Measurements from ENCODE around the gene GRID1.
"Not testable (repeated sequence)": the region's sequence is repeated elsewhere in the genome, so short reads cannot be mapped to it uniquely, and the experiment has no call there.

The GRID1 gene

DNA sequence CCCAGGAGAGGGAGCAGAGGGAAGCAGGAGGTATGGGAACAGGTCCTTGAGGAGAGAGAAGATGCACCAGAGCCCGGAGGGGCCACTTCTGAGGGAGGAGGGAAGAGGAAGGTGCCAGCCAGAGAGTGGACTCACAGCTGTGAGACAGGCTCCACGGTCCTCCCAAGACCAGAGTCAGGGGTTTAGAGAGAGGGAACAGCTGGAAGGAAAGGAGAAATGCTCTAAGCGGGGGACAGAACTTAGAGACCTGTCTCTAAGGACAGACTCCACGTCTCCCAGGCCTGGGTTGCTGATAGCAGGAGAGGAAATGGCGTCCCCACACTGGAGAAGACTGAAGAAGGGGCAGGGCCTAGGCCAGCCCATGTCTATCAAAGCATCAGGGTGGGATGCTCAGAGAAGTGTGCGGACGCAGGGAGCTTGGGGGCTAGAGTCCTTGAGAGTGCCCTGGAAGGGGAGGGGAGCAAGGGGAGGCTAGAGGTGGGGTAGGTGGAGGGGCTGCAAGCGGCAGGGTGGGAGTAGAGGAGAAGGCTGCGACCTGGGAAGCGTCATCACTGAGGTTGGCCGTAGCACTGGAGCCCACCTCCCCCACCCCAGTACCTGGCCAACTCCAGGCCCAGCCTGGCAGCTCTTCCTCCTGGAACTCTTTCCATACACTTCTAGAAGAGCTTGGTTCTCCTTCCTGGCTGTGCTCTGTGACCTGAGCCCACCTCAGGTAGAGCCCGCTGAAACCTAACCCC is 25.6 kb upstream of the GRID1 start:
- DNase-seq: no peak

DNA sequence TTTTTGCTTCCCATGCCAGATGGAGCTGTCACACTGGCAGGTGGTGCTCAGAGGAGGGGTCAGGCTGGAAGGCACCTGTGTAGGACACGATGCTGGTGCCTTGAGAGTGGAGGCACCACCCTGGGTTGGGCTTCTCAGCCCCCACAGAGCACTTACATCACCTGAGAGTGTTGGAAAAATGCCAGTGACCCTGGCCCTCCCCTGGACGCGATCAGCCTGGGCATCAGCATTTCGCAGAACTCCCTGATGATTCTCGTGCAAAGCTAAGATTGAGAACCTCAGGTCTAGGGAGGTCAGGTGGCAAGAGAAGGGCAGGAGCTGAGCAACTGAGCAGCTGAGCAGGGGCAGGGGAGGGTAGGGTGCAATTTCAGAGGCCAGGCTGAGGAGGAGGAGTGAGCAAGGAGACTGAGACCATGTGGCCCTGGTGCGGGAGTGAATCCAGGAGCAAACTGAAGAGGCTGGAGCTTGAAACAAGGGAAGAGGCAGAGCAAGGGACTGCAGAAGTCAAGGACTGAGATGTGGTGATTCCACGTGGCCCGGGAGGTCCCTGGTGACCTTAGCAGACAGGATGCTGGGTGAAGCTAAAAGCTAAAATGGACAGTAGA is 24.7 kb upstream of the GRID1 start:
- no peak for DNase-seq

DNA sequence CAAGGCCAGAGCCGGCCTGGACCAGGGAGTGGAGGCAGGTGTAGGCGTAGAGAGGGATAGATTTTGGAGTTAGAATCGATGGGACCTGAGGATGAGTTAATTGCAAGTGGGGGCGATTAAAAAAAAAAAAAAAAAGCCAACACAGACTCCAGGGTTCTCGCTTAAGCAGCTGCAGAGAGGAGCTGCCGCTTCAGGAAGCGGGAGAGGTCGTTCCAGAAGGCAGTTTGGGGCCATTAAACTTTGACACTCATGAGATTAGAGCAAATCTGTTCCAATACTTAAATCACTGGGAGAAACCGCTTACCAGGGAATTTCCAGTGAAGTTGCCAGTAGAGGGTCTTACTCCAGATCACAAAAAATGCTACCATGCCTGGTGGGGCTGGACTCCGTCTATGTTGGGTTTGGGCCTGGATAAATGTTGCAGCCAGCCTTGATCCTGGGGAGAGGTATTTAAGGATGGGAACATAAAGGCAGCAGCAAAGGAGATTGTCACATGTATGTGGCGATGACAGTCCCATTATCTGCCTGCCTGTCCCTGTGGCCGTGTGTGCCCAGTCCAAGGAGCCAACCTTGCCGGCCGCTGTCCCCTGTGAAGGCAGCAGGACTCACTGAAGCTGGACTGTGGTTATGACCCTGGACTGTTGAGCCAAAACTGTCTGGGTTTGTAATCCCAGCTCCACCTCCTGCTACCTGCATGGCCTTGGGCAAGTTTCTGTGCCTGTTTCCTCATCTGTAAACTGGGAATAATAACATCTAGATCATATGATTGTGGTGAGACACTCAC is 23.9 kb upstream of the GRID1 start:
- DNase-seq: no peak

DNA sequence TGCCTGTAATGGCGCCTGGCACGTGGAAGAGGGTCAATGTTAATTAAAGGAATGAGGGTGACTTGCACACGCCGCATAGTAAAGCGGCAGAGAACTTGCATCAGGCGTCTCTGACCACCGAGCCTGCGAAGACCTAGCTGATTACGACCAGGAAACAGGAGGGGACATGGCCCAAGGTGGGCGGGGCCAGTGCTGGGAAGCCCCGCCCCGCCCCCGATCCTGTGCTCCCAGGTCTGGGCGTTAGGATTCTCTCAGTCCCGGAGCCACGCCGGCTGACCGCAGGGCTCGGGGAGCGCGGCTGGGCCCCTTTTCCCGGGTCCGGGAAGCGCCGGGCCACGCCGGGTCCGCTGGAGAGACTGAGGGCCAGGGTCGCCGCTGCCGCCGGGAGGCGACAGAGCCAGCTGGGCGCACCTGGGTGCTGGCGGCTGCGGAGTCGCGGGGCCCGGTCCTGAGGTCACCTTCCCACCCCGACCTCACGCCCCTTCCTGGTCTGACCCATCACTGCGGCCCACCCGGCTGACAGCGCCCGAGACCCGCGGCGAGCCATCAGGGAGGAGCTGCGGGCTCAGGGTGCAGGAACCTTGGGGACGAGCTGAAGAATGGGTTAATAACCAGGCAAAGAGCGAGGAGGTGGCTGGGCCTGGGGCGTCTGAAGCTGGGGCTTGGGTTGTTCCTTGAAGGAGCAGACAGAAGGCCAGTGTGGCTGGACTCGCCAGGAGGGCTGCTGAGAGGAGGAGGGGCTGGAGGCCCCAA is 23.0 kb upstream of the GRID1 start:
- no peak for DNase-seq

DNA sequence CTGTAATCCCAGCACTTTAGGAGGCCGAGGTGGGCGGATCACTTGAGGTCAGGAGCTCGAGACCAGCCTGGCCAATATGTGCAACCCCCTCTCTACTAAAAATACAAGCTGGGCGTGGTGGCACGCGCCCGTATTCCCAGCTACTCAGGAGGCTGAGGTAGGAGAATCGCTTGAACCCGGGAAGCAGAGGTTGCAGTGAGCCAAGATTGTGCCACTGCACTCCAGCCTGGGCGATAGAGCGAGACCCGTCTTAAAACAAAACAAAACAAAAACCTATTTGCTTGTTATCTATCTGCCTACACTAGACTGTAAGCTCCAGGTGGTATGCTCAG is 22.5 kb upstream of the GRID1 start:
- DNase-seq: not testable (repeated sequence)

DNA sequence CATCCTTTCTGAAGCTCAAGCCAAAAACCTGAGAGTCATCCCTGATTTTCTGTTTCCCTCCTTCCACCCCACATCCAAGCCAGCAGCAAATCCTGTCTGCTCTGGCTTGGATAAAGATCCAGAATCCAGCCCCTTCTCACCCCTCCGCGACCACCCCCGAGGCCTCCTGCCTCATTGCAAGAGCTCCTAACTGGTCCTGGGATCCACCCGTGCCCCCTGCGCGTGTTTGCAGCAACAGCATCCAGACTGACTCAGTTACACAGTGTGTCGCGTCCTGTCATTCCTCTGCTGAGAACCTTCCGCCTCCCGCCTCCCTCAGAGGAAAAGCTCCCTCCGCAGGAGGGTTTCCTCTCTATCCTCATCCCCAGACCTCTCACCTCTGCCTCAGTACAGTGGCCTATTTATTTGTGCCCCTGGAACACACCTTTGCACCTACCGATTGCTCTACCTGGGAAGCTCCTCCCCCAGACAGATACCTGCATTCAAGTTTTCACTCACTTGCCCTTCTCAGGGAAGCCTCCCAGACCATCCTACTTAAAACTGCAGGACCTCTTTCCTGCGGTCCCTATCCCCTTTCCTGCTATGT is 21.6 kb upstream of the GRID1 start:
- no peak for DNase-seq

DNA sequence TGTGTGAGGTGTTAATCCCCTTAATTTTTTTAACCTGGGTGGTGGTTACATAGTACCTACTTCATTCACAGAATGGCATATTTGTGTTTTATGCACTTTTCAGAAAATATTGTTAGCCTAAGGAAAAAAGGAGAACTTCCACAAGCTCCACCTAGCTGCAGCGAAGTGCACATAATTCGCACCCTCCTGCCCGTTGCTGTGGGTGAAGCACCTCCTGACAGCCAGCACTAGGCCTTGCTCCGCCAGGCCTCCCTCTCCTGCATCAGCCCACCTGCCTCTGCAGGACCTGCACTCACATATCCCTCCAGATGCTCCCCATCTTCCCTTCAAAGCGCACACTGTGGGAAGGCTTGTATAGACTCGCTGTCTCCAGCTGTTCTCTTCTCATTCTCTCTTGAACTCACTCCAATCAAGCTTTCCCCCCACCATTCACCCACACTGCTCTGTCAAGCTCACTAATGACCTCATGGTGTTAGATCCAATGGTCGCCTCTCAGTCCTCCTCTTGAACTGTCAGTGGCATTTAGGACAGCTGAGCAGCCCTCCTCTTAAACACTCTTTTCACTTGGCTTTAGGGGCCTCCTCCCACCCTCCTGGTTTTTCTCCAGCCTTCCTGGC is 20.7 kb upstream of the GRID1 start:
- DNase-seq: no peak

DNA sequence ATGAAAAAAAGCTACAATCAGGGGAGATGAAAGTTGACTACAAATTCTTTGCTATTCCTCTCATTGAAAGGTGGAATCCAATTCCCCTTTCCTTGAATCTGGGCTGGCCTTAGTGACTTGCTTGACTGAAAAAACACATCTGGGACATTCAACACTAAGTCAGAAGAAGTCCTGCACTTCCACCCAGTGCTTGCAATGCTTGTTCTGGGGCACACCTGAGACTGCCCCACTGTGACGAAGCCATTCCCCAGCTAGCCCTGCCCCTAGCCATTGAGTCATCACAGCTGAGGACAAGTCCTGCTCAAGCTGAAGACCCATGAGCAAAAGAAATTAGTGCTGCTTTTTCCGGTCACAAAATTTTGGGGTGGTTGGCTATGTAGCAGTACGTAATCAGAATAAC is 19.2 kb upstream of the GRID1 start:
- DNase-seq: no peak

DNA sequence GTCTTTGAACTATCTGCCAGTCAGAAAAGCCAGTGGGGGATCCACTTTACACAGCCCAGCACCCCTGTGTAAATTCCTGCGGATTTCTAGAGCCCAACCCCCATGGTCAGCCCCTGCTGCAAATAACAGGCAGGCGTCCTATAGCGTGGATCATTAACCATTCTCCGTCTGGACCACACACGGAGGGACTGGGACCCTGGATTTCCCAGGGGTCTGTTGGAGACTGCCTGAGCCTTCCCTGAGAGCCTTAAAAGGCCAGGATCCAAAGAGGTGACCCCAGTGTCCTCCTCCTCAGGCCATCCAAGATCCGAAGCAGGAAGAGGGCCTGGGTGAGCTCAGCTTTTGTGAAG is 11.2 kb upstream of the GRID1 start:
- no peak for DNase-seq

DNA sequence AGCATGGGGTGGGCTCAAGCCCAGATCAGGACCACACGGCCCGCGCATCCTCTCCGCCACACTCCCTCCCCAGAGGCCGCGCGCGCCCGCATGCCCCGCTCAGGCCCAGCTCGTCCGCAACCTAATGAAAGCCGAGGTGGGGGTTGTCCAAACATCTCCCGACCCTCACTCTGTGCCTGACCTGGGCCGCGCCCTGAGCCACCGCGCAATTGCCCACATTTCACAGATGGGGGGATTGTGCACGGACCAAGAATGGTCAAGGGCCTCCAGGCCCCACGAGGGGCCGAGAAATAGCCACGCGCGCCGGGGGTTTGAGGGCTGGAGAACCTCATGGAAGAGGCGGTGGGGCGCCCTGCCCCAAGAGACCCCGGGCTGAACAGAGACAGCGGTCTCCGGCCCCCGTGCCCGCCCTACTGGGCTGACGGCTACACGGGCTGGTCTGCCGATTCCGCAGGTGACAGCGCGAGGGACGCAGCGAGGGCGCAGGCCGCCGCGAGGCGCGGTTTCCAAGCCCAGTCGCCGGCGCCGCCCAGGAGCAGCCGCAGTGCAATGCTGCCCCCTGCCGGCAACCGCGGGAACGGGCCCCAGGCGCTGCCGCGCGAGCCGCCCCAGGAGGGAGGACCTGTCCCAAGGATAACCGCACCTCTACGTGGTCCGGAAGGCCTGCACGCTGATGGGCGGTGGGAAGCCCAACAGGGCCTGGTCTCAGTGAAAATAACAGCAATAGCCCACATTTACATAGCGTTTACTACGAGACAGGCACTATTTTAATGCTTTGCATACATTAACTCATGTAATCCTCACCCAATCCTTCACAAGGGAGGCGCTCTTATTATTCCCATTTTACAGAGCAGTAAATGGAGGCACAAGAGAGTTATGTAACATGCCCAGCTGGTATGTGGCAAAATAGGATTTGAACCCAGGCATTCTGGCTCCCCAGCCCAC is 10.5 kb upstream of the GRID1 start:
- peak; percentile 44 for DNase-seq

DNA sequence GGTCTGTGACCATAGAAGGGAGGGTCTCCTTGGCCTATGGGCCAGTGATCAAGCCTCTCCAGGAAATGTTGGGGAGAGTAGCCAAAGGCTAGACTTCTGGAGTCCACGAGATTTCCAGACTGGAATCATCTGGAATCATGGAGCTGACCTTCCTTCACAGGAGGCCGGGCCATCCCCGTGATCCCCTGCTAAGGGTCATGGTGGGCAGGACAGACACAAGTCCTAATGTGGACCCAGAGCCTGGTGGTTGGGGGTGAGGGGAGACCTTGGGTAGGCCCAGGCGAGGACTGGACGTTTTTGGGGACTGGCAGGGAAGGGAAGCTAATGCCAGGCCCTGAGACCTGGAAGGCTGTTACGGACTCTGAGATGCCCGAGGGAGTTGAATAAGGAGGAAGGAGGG is 9.8 kb upstream of the GRID1 start:
- DNase-seq: no peak

DNA sequence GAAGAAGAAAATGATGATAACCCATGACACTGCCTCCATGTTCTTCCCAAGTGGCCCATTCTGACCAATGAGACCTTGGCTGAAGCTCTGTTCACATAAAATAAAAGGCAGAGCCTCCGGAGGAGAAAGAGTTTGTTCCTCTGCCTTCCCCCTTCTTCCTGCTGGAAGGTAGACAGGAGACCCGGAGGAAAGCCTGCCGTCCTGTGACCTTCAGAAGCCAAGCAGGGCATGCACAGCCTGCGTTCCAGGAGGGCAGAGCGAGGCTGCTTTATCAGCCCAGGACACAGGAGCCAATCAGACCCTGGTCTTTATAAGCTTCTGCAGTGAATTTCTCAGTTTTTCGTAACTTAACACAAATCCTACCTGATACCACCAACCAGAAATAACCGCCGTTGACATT is 8.6 kb upstream of the GRID1 start:
- no peak for DNase-seq

DNA sequence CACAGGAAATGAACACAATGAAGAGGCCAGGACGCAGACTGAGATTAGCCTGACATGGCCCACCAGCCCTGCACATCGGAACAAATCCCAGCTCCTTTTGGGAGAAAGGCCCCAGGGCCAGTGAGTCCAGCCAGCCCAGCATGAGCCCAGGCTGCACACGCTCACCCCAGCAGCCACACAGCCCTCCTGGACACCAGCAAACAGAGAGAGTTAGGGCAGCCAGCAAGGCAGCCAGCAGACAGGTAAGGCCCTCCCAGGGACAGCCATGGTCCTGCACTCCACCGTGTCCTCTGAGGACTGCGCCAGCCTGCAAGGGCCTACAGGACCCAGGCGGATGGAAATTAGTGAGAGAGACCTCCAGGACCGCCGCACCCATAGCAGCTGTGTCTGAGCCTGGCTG is 8.1 kb upstream of the GRID1 start:
- no peak for DNase-seq

DNA sequence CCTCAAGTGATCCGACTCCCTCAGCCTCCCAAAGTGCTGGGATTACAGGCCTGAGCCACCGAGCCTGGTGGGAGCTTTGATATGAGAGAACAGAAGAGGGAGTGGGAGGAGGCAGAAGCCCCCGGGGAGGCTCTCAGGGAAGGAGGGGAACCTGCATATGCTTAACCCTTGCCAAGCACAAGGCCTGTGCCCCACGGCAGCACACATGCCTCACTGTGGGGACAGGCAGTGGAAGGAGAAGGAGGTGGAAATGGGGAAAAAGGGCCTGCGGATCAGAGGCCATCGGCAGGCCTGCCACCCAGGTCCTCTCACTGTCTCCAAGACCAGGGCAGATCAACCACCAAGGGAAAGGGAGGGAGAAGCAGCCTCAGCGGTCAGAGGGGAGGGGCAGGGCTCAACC is 7.2 kb upstream of the GRID1 start:
- DNase-seq: no peak

DNA sequence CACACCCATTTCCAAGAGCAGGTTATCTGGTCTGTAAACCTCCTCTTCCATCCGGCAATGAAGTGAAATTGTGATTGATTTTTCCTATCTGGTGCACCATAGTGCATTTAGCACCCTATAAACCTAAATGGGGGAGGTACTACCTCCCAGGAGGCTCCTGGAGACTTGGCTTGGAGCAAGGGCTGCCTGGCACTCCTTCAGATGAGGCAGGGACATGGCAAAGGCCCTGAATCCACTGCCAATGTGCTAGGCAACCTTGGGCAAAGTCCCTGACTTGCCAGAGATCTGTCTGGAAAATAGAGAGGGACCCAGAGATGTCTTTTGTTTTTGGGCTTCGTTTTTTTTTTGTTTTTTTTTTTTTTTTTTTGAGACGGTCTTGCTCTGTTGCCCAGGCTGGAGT is 6.7 kb upstream of the GRID1 start:
- DNase-seq: no peak

DNA sequence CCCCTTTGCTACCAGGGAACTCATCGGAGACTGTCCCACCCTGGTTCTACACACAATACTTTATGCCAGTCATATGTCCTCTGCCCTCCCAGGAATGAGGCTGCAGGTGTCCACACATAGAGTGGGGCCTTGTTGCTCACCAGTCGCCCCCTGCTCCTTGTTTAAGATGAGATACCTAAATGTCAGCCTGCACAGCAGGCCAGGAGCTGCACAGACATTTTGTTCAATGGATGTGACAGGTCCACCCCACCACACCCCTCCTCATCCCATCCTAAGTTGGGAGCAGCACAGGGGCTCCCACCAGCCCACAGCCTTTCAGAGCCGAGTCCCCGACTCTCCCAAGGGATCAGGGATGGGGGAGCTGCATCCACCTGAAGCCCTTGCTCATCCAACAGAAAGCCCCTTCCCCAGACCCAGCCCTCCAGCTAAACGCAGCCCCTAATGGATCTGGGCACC is 6.2 kb upstream of the GRID1 start:
- DNase-seq: no peak

DNA sequence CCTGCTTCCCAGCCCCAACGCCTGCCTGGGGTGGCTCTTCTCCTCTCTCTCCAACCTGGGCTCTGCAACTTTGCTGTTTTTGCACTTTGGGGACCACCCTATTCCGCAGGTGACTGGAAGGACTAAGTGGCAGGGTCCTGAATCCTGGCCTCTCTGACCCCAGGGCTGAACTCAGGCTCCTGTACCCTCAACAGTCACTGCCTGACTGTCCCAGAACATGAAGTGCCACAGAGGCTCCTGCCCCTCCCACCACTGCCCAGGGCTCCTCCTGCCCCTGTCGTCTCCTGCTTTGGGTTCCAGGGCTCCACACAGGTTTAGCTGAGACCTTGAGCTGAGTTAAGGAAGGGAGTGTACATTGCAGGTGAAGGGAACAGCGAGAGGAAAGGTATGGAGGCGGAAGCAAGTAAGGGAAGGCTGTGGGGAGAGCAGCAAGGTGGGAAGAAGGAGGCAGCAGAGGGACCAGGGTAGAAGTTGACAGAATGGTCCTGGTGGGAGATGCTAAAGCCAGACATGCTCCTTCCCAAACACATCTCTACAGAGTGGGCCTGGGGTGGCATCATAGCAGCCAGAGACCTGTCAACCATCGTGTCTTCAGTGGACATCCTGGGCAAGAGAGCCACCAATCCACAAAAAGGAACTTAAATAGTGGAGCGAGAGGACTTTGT is 5.7 kb upstream of the GRID1 start:
- no peak for DNase-seq

DNA sequence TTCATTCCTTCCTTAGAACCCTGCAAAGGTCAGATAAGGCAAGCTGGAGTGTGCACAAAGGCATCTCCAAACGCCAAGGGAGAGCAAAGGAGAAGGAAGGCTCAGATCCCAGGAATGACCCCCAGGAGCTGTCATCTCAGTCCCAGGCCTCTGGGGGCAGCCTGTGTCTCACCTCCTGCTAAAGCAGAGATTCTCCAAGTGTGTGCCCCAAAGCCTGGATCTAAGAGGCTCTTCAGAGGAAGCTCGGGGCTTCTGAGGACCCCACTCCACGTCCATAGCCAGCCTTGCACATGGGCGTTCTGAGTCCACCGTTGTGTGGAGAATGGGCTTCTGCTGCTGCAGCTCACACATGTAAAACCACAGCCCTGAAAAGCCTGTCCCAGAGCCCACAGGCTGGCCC is 5.1 kb upstream of the GRID1 start:
- DNase-seq: no peak

DNA sequence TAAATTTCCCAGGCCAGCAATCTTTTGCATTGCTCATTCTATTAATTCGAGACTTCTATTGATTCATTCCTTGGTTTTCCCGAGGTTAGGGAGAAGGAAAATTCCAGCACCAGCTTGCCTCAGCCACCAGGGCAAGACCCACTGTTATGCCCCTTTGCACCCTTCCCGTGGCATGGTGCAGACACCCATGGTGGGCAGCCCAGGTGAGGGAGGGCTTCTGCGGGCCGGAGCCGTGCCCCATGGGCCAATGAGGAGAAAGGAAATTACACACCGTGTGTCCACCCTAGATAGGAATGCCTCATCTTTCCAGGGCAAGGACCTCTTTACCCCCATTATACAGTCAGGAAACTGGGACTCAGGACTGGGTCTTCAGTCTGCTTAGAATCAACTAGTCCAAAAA is 4.5 kb upstream of the GRID1 start:
- DNase-seq: no peak

DNA sequence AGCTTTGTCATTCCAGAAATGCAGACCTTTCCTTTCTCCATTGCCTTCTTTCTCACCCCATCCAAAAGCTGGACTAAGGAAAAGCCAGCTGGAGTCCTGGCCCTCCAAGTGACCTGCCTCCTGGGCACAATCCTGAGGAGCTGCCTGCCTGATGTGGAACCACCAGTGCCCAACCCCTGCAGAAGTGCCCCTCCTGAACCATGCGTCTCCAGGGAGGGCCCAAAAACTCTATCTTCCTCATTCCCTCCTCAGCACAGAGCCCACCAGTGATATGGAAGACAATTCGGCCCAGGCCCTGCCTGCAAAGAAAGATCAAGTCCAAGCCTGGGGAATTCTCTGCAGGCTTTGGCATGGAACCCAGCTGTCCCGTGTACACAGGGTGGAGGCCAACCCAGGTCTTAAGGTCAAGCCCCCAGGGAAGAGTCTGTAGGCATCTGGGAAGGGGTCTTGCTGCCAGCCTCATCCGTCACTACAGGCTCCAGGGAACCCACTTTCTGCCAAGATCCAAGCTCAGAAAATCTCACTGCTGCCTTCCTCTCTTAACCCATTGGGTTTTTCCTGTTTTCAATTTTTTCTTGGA is 3.5 kb upstream of the GRID1 start:
- no peak for DNase-seq

DNA sequence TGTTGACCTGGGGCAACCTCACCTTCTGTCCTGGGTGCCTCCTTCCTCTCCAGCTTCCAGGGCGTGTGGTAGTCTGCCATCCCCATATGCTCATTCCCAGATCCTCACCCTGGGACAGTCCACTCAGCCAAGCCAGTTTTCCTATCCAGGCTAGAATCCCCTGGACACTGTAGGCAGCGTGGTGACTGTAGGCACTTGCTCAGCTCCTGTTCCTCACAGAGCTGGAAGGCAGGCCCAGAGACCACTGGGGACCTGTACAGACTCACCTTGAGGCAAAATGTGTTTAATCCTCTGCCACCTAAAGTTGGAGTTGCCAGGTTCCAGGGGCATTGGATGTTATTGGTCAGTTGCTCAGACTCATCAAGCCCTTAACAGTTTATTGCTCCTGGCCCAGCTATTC is 2.4 kb upstream of the GRID1 start:
- no peak for DNase-seq
